GM21576 (cell line): Measurements from ENCODE around the gene TGFBR1.
"Not testable (repeated sequence)": the region's sequence is repeated elsewhere in the genome, so short reads cannot be mapped to it uniquely, and the experiment has no call there.

Experiments
- ATAC-seq: cut with Tn5 transposase; IDR thresholded peaks from one replicate; pipeline ENCODE4 v1.9.1; 2021; ENCODE audit warnings: mild to moderate bottlenecking, moderate library complexity; ENCODE audit not compliant: unreplicated experiment

The TGFBR1 gene

DNA sequence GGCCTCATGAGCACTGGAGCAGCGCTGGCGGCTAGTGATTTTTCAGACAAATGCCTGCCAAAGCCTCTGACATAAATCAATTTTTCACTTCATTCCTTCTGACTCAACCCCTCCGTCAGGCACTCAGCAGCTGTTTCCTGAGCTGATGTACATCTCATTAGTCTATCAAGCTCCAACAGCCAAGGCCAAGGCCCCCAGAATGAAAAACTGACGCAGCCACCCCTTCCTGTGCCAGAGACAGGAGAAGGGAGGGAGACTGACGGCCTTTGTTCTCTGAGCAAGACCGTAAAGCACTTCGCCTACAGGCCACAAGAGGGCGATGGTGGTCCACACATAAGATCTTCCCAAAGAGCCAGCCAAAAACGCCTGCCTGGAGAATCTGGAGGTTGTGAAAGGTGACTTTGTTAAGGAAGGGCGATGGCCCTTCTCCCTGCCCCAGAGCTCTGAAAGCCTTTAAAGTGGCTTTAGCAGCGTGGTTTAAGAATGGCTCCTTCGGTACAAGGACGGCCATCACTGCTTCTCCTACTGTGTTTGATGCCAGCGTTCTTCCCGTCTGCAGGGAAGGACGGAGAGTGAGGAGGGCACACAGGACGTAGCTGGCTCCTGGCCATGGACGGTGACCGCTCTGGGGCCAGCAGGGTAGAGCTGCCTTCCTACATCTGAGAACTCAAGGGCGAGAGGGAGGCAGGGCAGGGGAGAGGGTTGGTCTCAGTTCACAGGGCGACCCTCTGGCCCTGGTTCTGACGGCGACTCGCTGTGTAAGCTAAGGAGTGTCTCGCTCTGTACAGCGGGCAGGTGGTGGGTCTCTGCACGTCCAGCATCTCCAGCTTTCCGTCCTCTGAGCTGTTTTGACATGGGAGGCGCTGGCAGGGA, 79.8 kb downstream of the TGFBR1 start:
- ATAC-seq = peak; percentile 53

- no peak for ATAC-seq
These were observed 80.4 kb downstream of the TGFBR1 start for GRCh38 chr9:99185348-99185632.

DNA sequence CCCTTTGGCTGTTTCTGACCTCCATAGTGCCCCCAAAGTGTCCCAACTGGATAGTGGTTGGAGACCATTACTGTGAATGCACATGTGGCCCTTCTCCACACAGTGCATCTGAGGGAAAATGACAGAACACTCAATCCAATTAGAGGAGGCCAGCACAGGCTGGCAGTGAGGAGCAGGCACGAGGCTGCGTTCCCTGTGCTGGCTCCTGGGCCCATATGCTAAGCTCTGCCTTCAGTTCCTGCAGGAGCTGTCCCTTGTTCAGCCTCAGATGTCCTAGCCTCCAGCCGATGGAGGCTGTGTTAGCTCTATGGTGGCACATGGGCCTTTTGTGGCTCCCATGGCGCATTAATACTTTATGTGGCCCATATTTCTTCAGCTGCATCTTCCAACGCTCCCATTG, 81.0 kb downstream of the TGFBR1 start:
- ATAC-seq = no peak

GRCh38 chr9:99187311-99187710, 82.4 kb downstream of the TGFBR1 start:
- no peak for ATAC-seq

- ATAC-seq = no peak
These were observed 84.3 kb downstream of the TGFBR1 start for GRCh38 chr9:99189186-99189585.

- ATAC-seq = no peak
These were observed 85.1 kb downstream of the TGFBR1 start for GRCh38 chr9:99189887-99190596.

DNA sequence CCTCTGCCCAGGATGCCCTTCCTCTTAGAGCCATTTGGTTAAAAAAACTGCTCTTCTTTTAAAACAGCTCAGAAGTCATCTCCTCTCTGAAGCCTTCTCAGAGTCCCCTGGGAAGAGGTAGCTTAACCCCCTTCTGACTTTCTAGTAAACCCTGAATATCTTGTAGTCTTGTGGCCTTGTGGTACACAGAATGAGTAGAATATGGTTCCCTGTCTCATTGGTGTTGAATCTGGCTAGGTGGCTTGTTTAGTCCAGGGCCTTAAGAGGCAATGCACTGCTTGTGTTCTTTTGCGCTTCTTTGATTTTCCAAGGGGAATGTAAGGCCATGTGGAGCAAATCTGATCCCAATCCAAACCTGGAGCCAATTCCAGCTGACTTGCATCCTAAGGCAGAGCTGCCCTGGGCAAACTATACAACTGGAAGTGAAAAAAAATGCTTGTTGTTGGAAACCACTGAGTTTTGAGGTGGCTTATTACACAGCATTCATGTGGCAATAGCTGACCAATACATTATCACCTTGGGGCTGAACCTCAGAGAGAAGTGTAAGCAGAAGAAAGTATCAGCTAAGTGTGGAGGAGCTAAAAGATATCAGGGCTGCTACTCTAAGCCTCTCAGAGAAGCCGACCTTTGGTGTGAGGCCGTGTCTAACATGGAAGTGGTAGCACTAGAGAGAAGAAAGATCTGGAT, 85.8 kb downstream of the TGFBR1 start:
- ATAC-seq = no peak

DNA sequence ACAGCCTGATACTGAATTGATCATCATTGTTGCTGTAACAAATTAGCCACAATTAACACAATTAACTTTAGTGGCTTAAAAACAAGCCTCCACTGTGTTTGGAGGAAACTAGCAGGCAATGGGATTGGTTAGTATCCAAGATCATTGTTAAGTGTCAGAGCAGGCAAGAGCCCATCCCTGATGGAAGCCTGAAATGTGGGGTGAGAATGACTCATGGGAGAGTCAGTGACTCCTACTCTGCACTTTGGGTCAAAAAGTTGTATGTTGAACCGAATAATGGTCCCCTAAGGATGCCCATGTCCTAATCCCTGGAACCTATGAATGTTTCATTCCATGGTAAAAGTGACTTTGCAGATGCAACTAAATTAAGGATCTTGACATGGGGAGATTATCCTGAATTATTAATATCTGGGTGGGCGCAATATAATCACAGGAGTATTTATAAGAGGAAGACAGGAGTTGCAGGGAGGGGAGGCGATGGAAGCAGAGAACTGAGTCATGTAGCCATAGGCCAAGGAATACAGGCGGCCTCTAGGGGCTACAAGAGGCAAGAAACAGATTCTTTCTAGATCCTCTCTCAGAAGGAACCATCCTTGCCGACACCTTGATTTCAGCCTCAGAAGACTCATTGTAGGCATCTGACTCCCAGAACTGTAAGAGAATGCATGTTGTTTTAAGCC, 88.0 kb downstream of the TGFBR1 start:
- ATAC-seq = no peak

GRCh38 chr9:99193466-99193821, 88.5 kb downstream of the TGFBR1 start:
- ATAC-seq = no peak

GRCh38 chr9:99196484-99196883, 91.6 kb downstream of the TGFBR1 start:
- ATAC-seq = not testable (repeated sequence)

DNA sequence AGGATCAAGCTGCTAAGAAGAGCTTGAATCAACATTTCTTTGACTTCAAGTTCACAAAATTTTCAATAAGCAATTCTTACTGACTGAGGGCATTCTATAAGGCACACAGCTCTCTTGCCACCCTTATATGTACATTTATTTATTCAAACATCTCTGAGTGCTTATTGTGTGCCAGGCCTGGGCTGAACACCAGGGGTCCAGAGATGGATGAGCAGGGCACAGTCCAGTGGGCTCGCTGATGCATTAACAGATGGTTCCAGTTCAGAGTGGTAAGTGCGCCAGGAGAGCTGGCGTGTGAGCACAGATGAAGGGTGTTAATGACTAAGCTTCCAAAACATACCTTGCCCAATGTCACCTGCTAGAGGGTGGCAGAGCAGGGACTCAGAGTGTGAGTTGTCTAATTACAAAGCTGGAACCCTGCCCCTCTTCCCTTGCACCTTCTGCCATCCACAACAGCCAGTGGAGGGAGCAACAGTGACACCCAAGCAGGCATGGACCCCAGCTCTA, 92.3 kb downstream of the TGFBR1 start:
- no peak for ATAC-seq

GRCh38 chr9:99197987-99198386, 93.1 kb downstream of the TGFBR1 start:
- no peak for ATAC-seq

- ATAC-seq = no peak
These were observed 95.1 kb downstream of the TGFBR1 start for GRCh38 chr9:99199938-99200539.

GRCh38 chr9:99201603-99202002, 96.7 kb downstream of the TGFBR1 start:
- ATAC-seq = no peak
